GM12872 (cell line): ENCODE data around the gene DAGLB.

ENCODE experiments used
- TF ChIP-seq, protein P1 (sequence below): IDR thresholded peaks from 3 replicates; pipeline ENCODE4 v1.5.1; 2011; ENCODE audit warnings: low read depth, mild to moderate bottlenecking, low read length, moderate library complexity; ENCODE audit not compliant: insufficient read depth

DAGLB gene

DNA sequence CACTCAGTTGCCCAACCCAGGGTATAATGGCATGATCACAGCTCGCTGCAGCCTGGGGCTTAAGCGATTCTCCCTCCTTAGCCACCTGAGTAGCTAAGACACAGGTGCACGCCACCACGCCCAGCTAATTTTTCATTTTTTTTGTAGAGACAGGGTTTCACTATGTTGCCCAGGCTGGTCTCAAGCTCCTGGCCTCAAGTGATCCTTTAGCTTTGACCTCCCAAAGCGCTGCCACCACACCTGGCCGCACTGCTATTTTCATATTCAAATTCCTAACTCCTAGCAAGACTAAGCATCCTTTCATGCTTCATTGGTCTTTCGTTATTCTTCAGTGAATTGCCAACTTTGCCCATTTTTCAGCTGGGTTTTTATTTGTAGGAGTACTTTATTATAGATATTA, 30.4 kb upstream of the DAGLB start:
- TF ChIP-seq, protein P1, sequence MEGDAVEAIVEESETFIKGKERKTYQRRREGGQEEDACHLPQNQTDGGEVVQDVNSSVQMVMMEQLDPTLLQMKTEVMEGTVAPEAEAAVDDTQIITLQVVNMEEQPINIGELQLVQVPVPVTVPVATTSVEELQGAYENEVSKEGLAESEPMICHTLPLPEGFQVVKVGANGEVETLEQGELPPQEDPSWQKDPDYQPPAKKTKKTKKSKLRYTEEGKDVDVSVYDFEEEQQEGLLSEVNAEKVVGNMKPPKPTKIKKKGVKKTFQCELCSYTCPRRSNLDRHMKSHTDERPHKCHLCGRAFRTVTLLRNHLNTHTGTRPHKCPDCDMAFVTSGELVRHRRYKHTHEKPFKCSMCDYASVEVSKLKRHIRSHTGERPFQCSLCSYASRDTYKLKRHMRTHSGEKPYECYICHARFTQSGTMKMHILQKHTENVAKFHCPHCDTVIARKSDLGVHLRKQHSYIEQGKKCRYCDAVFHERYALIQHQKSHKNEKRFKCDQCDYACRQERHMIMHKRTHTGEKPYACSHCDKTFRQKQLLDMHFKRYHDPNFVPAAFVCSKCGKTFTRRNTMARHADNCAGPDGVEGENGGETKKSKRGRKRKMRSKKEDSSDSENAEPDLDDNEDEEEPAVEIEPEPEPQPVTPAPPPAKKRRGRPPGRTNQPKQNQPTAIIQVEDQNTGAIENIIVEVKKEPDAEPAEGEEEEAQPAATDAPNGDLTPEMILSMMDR, result no peak

DNA sequence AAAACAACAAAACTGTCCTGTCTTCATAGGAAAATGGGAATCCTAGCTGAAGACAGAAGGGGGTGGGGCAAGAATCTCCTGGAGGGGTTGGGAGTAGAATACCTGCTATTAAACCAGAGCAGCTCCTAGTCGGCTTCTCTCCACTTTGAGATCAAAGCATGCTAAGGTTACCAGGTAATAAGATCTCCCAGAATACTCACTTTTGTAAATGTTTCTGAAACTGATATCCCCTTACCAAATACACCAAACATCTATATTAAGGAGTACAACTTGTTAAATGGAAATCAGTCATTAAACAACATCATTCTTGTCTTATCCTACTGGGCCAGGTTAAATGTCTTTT, 29.5 kb upstream of the DAGLB start:
- TF ChIP-seq, protein P1, result no peak

DNA sequence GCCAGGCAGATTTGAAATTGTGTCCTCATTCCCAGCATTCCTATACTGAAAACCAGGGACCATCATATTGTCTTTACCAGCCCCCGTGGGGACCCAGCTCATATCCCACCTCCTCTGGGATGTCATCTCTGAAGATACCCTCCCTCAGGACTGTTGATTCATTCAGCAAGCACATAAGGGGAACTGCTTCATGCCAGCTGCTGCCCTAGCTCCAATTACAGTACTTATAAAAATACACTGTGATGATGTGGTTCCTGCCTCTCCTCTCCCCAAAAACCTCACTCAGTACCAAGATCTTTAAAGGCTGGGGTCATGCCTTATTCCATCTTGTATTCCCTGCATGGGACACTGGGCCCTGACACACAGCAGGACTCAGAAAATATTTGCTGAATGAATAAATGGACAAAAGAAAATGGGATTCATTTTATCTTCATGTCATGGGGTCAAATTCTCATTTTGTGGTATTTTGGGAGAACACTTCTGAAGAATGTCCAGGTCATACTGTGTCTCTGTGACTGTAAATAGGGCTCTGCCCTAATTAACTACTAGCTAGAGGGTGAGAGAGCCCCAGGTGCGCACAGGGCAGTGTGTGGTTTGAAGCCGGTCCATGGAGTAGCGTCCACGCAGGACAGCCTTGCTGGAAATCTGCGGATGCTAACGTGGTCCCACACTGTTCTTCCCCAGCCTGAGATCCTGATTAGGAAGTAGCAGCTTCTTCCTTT, 29.0 kb upstream of the DAGLB start:
- TF ChIP-seq, protein P1, result no peak

DNA sequence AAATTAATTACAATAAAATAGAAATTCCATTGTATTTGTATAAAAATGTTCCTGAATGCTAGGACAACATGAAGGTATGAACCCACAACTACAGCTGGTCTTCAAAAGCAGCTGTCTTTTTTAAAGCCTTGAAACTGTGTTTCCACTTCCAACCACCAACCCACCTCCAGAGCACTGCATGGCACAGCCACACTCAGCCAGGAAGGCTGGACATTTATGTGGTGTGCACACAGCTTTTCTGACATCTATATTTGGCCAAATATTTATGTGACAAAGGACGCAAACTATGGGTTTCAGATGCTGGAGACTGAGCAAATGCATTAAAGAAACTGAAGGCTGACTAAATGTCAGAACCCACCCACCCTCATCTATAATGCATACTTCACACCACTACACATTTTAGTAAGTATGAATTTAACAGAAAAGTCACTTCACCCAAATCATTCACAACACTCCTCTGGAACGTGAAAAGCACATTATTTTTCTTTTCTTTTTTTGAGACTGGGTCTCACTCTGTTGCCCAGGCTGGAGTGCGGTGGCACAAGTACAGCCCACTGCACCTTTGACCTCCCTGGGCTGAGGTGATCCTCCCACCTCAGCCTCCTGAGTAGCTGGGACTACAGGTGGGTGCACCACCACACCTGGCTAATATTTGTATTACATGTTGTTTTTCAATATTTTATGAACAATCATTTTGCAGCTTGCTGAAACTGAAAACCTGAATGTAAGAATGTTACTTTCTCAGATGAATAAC, 27.9 kb upstream of the DAGLB start:
- TF ChIP-seq, protein P1, result 0 out of 3 replicates have a peak, but pooled peaks have one; percentile 6

DNA sequence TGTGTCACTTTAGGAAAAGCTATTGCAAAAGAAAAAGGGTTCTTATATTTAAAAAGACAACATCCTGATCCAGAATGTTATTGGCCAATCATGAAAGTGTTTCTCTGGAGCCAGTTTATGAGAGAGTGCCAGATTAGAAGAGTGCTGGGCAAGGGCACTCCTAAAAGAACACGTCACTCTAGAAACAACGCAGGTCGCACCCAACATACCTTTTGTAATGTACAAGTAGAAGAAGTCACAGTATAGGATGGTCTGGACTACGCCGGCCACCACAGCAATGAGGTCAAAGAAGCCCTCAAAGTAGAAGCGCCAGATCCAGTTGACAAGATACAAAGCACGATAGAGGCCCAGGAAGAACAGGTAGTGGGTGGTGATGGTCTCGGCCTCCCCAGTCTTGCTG, 18.1 kb upstream of the DAGLB start:
- TF ChIP-seq, protein P1, result no peak

DNA sequence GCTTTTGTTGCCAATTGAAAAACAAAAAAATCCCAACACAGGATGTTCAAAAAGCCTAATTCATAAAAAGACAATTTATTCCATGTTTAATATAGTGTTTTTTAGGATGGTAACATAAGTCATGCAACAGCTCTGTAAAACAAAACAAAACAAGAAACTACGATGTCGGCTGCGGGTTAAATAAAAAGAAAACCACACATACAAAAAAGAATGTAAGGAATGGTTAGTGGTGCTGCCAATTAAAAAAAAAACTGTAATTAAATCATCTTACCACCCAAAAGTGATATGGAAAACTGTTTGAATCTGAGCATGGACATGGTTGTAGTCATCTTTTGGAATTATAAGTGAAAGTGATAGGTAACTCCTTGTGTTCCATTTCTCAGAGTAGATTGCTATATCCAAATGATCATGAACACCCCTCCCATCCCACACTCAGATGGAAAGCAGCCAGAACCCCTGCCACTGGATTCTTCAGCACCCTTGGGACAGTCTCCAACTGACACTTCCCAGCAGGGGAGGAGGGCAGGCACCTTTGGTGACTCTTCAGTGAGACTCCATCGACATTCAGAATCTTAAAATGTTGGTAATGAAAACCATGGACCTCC, 14.3 kb upstream of the DAGLB start:
- TF ChIP-seq, protein P1, result no peak

DNA sequence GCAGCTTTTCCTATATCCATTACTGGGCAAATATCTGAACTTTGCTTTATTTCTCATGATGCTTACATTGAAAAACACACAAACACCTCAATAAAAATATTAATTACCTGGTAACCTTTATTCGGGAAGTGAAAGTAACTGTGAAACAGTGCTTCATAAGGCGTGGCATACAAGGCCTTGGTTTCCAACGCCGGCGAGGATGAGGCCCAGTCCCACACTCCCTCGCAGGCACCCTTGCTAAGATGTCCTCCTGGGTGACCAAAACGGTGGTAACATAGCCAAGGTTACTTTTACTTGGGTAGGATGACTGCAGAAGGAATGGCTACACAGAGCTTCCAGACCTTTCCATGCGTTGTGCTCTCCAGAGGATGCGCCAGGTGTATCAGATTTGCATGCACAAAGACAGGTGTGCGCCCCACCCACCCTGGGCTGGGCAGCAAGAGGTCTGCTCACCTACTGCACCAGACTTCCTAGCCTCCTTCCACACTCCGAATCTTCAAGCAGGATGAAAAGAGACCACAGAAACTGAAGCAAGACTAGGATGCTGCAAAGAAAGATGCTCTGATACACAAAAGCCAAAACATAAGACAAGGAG, 13.3 kb upstream of the DAGLB start:
- TF ChIP-seq, protein P1, result no peak
